ENCODE results near the gene PRSS23. TPM values are rescaled to one million over a fixed set of nuclear protein-coding genes. Genes with fewer than 3 reads are reported as not detected.

PRSS23 gene
- total RNA-seq, 1 experiment from 2014 or later: 3.8 TPM

DNA sequence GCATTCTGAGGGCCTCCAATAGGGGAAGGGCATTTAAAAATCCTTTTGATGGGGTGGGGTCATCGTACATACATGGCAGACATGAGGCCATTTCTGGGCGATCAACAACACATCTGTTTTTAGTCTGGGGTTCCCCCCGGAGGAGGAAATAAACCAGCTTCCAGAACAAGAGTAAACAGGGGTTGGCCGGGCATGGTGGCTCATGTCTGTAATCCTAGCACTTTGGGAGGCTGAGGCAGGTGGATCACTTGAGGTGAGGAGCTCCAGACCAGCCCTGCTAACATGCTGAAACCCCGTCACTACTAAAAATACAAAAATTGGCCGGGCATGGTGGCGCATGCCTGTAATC lies 12.0 kb downstream of the PRSS23 start:
- H4K20me1 ChIP-seq (ENCODE audit: insufficient read depth): no peaks in the 10 kb centered on the region
- H3K27me3 ChIP-seq (ENCODE audit: insufficient read depth, low read length): no peaks in the 10 kb centered on the region; the same call in 1 of the 2 replicates
- TF ChIP-seq CBX3 (IDR thresholded peaks at IDR 0.05; ENCODE audit: low read depth) (no peak), ZFX (IDR thresholded peaks at IDR 0.05) (no peak), ZNF274 (IDR thresholded peaks at IDR 0.05; ENCODE audit: low read depth, low read length) (no peak), SRF (IDR thresholded peaks at IDR 0.05; ENCODE audit: low read depth) (no peak), POLR2A (IDR thresholded peaks at IDR 0.05; ENCODE audit: borderline replicate concordance, extremely low read depth, insufficient read depth, insufficient read length) (no peak)
- TF ChIP-seq, protein P1, sequence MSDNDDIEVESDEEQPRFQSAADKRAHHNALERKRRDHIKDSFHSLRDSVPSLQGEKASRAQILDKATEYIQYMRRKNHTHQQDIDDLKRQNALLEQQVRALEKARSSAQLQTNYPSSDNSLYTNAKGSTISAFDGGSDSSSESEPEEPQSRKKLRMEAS (IDR thresholded peaks at IDR 0.05): 0 out of 2 replicates have a peak, but pooled peaks have one; percentile 22
- no peak for DNase-seq (ENCODE audit: low read depth, low spot score)
- peak overlapping the region in 1 of 2 experiments; percentile 17; a peak in 1 of 4 replicates for H3K4me3 ChIP-seq (replicated peaks in 1 of 2; ENCODE audit: low read depth in 1 of 2, low read length in 2 of 2)
- H2AFZ ChIP-seq (ENCODE audit: low read depth, low read length, poor library complexity, severe bottlenecking): no peak overlapping the region
- CTCF ChIA-PET: interaction anchor here (1.0 to 2.9 kb wide), 3 partner anchors 204 to 452 kb away, joined by 3 to 14 read pairs (median 3); no protein-coding TSS in a partner anchor
- POLR2A ChIA-PET: no interaction called here
- H3K9me3 ChIP-seq (ENCODE audit: control insufficient read depth in 1 of 2, insufficient read depth in 1 of 2, low read depth in 1 of 2, low read length in 2 of 2): no peaks in the 10 kb centered on the region
- peak overlapping the region; percentile 68 for H3K4me2 ChIP-seq (ENCODE audit: low read length)
- no peaks in the 10 kb centered on the region for H3K79me2 ChIP-seq (ENCODE audit: insufficient read depth, low read length)
- H3K9me2 ChIP-seq (ENCODE audit: insufficient read depth): no peaks in the 10 kb centered on the region
- H3K36me3 ChIP-seq (ENCODE audit: control insufficient read depth in 1 of 2, insufficient read depth in 2 of 2, low read length in 2 of 2): no peaks in the 10 kb centered on the region
- ATAC-seq: no peak; the same call in 1 of the 2 replicates
- H3K27ac ChIP-seq (ENCODE audit: low read depth, low read length): peak overlapping the region; percentile 39; the same call in 1 of the 2 replicates
- H3K4me1 ChIP-seq (ENCODE audit: control insufficient read depth in 1 of 2, insufficient read depth in 2 of 2, low read length in 2 of 2): peaks cover 22 to 32% of the 10 kb centered on the region in 2 experiments
- H3K9ac ChIP-seq (ENCODE audit: low read length): no peak overlapping the region
- no TSS peak for BruUV-seq (replicated peaks)
- intact Hi-C loops (cut with micrococcal nuclease): no loop called here
- RAD21 ChIA-PET (ENCODE audit: low non-redundant PET in 1 of 2, low total read pairs in 2 of 2, uncharacterized antibody in 2 of 2, unreplicated experiment in 2 of 2): no interaction called here

DNA sequence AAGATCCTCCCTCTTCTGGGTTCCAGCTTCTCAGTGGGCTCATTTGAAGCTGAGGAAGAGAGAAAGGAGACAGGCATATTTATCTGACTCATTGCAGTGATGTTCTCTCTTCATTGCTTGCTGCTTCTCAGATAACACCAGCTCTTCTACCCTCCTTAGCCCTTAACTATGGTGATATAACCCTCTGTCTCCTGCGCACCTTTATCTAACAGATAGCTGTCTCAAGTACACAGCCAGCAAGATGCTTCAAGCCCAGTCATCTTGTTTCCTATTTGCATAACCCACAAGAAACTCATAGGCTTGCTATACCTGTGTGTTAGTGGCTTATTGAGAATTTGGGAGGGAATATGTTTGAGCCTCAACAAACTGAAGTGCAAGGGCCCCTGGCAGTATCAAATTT lies 12.6 kb downstream of the PRSS23 start:
- no peaks in the 10 kb centered on the region for H3K9me2 ChIP-seq (ENCODE audit: insufficient read depth)
- H3K27ac ChIP-seq (ENCODE audit: low read depth, low read length): no peak overlapping the region
- ChIA-PET POLR2A (no interaction called here), RAD21 (ENCODE audit: low non-redundant PET in 1 of 2, low total read pairs in 2 of 2, uncharacterized antibody in 2 of 2, unreplicated experiment in 2 of 2) (no interaction called here), CTCF (interaction anchor here (1.1 to 2.9 kb wide), 2 partner anchors 205 to 241 kb away, joined by 3 to 14 read pairs; no protein-coding TSS in a partner anchor)
- peak overlapping the region; percentile 68; the same call in 1 of the 2 replicates for H3K4me2 ChIP-seq (ENCODE audit: low read length)
- DNase-seq (ENCODE audit: low read depth, low spot score): no peak
- no peaks in the 10 kb centered on the region for H4K20me1 ChIP-seq (ENCODE audit: insufficient read depth)
- BruUV-seq (replicated peaks): no TSS peak
- H3K79me2 ChIP-seq (ENCODE audit: insufficient read depth, low read length): no peaks in the 10 kb centered on the region
- H3K9me3 ChIP-seq (ENCODE audit: control insufficient read depth in 1 of 2, insufficient read depth in 1 of 2, low read depth in 1 of 2, low read length in 2 of 2): no peaks in the 10 kb centered on the region
- H3K4me1 ChIP-seq (ENCODE audit: control insufficient read depth in 1 of 2, insufficient read depth in 2 of 2, low read length in 2 of 2): peaks cover 22 to 32% of the 10 kb centered on the region in 2 experiments
- no peak for ATAC-seq
- H3K27me3 ChIP-seq (ENCODE audit: insufficient read depth, low read length): no peaks in the 10 kb centered on the region; the same call in 1 of the 2 replicates
- H2AFZ ChIP-seq (ENCODE audit: low read depth, low read length, poor library complexity, severe bottlenecking): no peak overlapping the region
- intact Hi-C loops (cut with micrococcal nuclease): no loop called here
- no peaks in the 10 kb centered on the region for H3K36me3 ChIP-seq (ENCODE audit: control insufficient read depth in 1 of 2, insufficient read depth in 2 of 2, low read length in 2 of 2)
- H3K4me3 ChIP-seq (replicated peaks in 1 of 2; ENCODE audit: low read depth in 1 of 2, low read length in 2 of 2): no peak overlapping the region
- H3K9ac ChIP-seq (ENCODE audit: low read length): no peak overlapping the region
- TF ChIP-seq EGR1 (IDR thresholded peaks at IDR 0.05; ENCODE audit: low read depth): no peak
- no peak for TF ChIP-seq REST (IDR thresholded peaks at IDR 0.05; ENCODE audit: low read depth)
- TF ChIP-seq, protein P1 (IDR thresholded peaks at IDR 0.05): no peak
- no peak for TF ChIP-seq RAD21 (IDR thresholded peaks at IDR 0.05; ENCODE audit: low read depth)
- TF ChIP-seq POLR2A (IDR thresholded peaks at IDR 0.05; ENCODE audit: borderline replicate concordance, extremely low read depth, insufficient read depth, insufficient read length): no peak
- TF ChIP-seq CBX3 (IDR thresholded peaks at IDR 0.05; ENCODE audit: low read depth): no peak
- no peak for TF ChIP-seq SRF (IDR thresholded peaks at IDR 0.05; ENCODE audit: low read depth)
- TF ChIP-seq, protein P2, sequence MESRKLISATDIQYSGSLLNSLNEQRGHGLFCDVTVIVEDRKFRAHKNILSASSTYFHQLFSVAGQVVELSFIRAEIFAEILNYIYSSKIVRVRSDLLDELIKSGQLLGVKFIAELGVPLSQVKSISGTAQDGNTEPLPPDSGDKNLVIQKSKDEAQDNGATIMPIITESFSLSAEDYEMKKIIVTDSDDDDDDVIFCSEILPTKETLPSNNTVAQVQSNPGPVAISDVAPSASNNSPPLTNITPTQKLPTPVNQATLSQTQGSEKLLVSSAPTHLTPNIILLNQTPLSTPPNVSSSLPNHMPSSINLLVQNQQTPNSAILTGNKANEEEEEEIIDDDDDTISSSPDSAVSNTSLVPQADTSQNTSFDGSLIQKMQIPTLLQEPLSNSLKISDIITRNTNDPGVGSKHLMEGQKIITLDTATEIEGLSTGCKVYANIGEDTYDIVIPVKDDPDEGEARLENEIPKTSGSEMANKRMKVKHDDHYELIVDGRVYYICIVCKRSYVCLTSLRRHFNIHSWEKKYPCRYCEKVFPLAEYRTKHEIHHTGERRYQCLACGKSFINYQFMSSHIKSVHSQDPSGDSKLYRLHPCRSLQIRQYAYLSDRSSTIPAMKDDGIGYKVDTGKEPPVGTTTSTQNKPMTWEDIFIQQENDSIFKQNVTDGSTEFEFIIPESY (IDR thresholded peaks at IDR 0.05; ENCODE audit: extremely low read depth, insufficient replicate concordance, low read length): no peak
- no peak for TF ChIP-seq EZH2phosphoT487 (IDR thresholded peaks at IDR 0.05; ENCODE audit: borderline replicate concordance)
- TF ChIP-seq TCF7L2 (IDR thresholded peaks at IDR 0.05; ENCODE audit: borderline replicate concordance, extremely low read depth, insufficient read depth, insufficient read length): no peak
- TF ChIP-seq SP1 (IDR thresholded peaks at IDR 0.05; ENCODE audit: low read depth): no peak
